AG04449 (cell line): ENCODE measurements around the gene UBQLN4.

Experiments
- CTCF ChIA-PET: fragments of 350-600 bp; formaldehyde crosslinking; extraction: SDS; loops from one replicate; lab custom pipeline; 2021; ENCODE audit warnings: antibody characterized with exemption; lab: Yijun Ruan, JAX
- POLR2A ChIA-PET: fragments of 400-600, 350-600 bp; formaldehyde crosslinking; extraction: SDS; loops from one replicate; lab custom pipeline; 2020; ENCODE audit warnings: antibody characterized with exemption, inconsistent platforms; lab: Yijun Ruan, JAX
- DNase-seq: peaks from one replicate; pipeline ENCODE4 v3.0.0-alpha.2; 2010; ENCODE audit warnings: low read depth, low spot score
- H3K4me3 ChIP-seq: 2 replicates; pipeline ENCODE4 v1.5.1; 2011; ENCODE audit warnings: low read depth, mild to moderate bottlenecking, control low read depth, low read length
- TF ChIP-seq, protein P1 (sequence below): IDR thresholded peaks from one replicate; pipeline ENCODE4 v1.5.1; 2011; ENCODE audit warnings: mild to moderate bottlenecking, moderate library complexity, low read length, control low read depth, inconsistent platforms; ENCODE audit not compliant: insufficient read depth; ENCODE audit errors: missing control alignments

UBQLN4 gene

DNA sequence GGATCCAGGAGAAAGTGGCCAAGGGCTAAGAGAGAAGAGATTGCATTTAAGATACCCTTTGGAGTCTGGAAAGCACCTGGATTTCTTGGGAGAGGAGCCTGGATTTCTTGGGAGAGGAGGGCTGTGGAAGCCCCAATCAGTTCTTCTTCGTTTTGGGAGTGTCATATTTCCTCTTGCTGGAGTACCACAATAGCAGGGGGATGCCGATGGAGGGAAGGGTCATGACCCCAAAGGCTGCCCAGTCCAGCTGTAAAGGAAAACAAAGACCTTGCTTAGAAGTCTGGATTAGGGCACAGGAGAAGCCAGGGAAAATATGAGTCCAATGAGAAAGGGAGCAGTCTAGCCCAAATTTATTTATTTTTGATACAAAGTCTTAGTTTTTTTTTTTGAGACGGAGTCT is 44.2 kb downstream of the UBQLN4 start:
- POLR2A ChIA-PET: no interaction called here
- no peak overlapping the region for H3K4me3 ChIP-seq
- DNase-seq: no peak
- TF ChIP-seq, protein P1, sequence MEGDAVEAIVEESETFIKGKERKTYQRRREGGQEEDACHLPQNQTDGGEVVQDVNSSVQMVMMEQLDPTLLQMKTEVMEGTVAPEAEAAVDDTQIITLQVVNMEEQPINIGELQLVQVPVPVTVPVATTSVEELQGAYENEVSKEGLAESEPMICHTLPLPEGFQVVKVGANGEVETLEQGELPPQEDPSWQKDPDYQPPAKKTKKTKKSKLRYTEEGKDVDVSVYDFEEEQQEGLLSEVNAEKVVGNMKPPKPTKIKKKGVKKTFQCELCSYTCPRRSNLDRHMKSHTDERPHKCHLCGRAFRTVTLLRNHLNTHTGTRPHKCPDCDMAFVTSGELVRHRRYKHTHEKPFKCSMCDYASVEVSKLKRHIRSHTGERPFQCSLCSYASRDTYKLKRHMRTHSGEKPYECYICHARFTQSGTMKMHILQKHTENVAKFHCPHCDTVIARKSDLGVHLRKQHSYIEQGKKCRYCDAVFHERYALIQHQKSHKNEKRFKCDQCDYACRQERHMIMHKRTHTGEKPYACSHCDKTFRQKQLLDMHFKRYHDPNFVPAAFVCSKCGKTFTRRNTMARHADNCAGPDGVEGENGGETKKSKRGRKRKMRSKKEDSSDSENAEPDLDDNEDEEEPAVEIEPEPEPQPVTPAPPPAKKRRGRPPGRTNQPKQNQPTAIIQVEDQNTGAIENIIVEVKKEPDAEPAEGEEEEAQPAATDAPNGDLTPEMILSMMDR: no peak
- CTCF ChIA-PET: interaction anchor here (1.5 to 3.0 kb wide), 3 partner anchors 19 to 57 kb away, joined by 5 to 16 read pairs (median 12); no protein-coding TSS in a partner anchor

DNA sequence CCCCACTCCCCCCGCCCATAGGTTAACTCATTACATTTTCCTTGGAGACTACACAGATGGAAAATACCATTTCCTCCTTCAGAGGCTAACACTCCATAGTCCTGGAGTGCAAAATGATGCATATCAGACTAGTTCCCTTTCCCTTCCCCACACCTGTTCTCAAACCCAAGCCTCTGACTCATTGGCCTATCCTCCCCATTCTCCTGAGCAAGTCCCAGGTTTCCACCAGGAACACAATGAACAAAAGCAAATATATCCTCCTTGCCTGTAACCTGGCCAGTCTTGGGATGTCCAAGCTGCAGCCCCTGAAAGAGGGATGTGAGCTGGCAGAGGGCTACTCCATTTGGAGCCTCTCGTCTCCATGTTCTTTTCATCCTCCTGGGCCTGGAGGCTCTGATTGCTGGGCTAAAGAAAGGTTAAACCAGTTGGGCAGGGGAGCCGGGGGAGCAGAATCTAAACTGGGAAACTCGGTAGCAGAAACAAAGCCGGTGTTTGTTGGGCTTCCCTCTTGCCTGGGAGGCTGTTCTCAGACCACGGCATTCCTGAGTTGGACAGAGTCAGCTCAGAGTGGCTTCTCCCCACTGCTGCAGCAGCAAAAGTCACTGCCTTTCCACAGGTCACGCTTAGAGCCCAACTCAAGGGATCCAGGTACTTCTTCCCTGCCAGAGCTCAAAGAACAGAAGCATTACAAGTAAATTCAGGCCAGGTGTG is 46.8 kb downstream of the UBQLN4 start:
- ChIA-PET POLR2A (no interaction called here), CTCF (interaction anchor here (1.5 to 3.0 kb wide), 3 partner anchors 9 to 17 kb away, joined by 3 to 16 read pairs (median 7); no protein-coding TSS in a partner anchor)
- TF ChIP-seq, protein P1: no peak
- no peak overlapping the region for H3K4me3 ChIP-seq
- no peak for DNase-seq

DNA sequence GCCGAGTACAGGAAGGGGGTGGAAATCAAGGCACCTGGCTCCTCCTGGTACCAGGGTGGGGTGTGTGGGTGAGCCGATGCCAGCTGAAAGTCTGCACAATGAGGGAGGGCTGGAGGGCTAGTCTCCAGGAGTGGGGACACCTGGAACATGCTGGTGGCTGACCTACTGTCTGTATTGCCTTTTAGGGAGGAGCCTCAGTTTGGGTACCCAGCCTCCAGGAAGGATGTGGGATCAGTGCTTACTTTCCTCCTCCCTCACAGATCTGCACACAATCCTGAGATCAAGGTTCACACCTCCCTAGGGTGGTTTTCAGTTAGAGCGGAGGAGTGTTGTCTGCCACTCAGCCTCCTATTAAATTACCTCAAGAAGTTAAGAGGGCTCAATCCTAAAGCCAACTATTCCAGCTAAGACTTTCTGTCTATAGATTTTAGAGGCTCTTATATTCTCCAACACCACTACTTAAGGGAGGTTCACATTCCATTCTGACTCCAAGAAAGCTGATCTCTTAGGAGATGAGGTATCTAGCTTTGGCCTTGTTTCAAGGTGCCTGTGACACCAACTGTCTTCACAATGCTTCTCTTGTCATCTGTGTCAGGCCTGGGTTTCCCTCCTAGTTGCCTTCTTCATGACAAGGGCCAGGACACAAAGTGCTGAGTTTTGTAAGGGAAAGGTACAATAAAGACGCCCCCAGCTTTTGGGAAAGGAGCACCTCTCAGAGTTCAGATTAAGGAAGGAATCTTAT is 48.6 kb downstream of the UBQLN4 start:
- CTCF ChIA-PET: interaction anchor here (0.7 to 2.4 kb wide), 5 partner anchors 15 to 221 kb away, joined by 3 to 15 read pairs (median 3); no protein-coding TSS in a partner anchor
- POLR2A ChIA-PET: interaction anchor here (0.6 kb wide), 3 partner anchors 8 to 96 kb away, joined by 3 to 4 read pairs (median 3); no protein-coding TSS in a partner anchor
- TF ChIP-seq, protein P1: no peak
- H3K4me3 ChIP-seq: no peak overlapping the region
- no peak for DNase-seq

DNA sequence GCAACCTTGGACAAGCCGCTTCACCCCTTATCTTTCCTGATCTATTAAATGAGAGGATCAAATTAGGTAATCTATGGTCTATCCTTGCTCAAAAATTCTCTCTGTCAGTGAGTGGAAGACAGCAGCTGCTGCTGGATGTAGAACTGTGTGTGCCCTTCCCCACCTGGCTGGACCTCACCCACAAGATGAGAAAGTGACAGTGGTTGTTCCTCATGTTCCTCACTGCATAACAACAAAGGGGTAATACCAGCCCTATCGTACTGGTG is 49.7 kb downstream of the UBQLN4 start:
- ChIA-PET POLR2A (interaction anchor here (0.5 kb wide), 1 partner anchor 65 kb away, joined by 3 read pairs; no protein-coding TSS in a partner anchor), CTCF (interaction anchor here (0.8 to 2.4 kb wide), 4 partner anchors 12 to 222 kb away, joined by 3 to 15 read pairs (median 6); no protein-coding TSS in a partner anchor)
- DNase-seq: no peak
- TF ChIP-seq, protein P1: no peak
- H3K4me3 ChIP-seq: no peak overlapping the region

GRCh38 chr1:156002188-156002911 is 51.2 kb downstream of the UBQLN4 start:
- ChIA-PET CTCF (interaction anchor here (0.8 to 2.9 kb wide), 4 partner anchors 11 to 18 kb away, joined by 3 to 16 read pairs (median 4); no protein-coding TSS in a partner anchor), POLR2A (interaction anchor here (0.6 kb wide), 1 partner anchor 26 kb away, joined by 4 read pairs; no protein-coding TSS in a partner anchor)
- TF ChIP-seq, protein P1: no peak
- DNase-seq: no peak
- H3K4me3 ChIP-seq: no peak overlapping the region
